Osteoblast (primary cell): ENCODE measurements around the gene PARD3B. TPM values are rescaled to one million over a fixed set of nuclear protein-coding genes. Genes with fewer than 3 reads are reported as not detected.

Experiments used
- DNase-seq: peaks from one replicate; pipeline ENCODE4 v3.0.0; 2011; ENCODE audit warnings: low spot score, mixed read lengths; ENCODE audit not compliant: insufficient read length; ENCODE audit errors: missing footprints
- H2AFZ ChIP-seq: 2 replicates; pipeline ENCODE4 v1.6.0; 2011; ENCODE audit warnings: mild to moderate bottlenecking, low read length
- H3K27ac ChIP-seq: 2 replicates; pipeline ENCODE4 v1.5.1; 2011; ENCODE audit warnings: mild to moderate bottlenecking, low read depth, low read length, moderate library complexity
- H3K27me3 ChIP-seq: 2 replicates; pipeline ENCODE4 v1.6.0; 2012; ENCODE audit warnings: mild to moderate bottlenecking, control low read depth, inconsistent platforms, low read length, moderate library complexity; ENCODE audit not compliant: insufficient read depth
- H3K36me3 ChIP-seq: 2 replicates; pipeline ENCODE4 v1.5.1; 2011; ENCODE audit warnings: mild to moderate bottlenecking, low read length, control low read depth, moderate library complexity; ENCODE audit not compliant: insufficient read depth
- H3K4me1 ChIP-seq: 2 replicates; pipeline ENCODE4 v1.5.1; 2011; ENCODE audit warnings: mild to moderate bottlenecking, low read length, control low read depth, moderate library complexity; ENCODE audit not compliant: insufficient read depth
- H3K4me2 ChIP-seq: 2 replicates; pipeline ENCODE4 v1.6.0; 2011; ENCODE audit warnings: mild to moderate bottlenecking, low read length; ENCODE audit not compliant: insufficient read depth
- H3K4me3 ChIP-seq: fragments of 200-600 bp; sonication (generic); 3 replicates; pipeline ENCODE4 v1.5.1; 2012; ENCODE audit warnings: mild to moderate bottlenecking, low read length, inconsistent platforms; ENCODE audit not compliant: insufficient read depth
- H3K79me2 ChIP-seq: 2 replicates; pipeline ENCODE4 v1.6.0; 2012; ENCODE audit warnings: mild to moderate bottlenecking, low read length, control low read depth, inconsistent platforms; ENCODE audit not compliant: insufficient read depth
- H3K9me3 ChIP-seq: 2 replicates; pipeline ENCODE4 v1.5.1; 2011; ENCODE audit warnings: low read depth, low read length, control low read depth
- H4K20me1 ChIP-seq: 2 replicates; pipeline ENCODE4 v1.6.0; 2012; ENCODE audit warnings: mild to moderate bottlenecking, low read length, control low read depth; ENCODE audit not compliant: insufficient read depth
- total RNA-seq: library from RNA; depleted of rRNA; stranded (reverse); fragments of >200 nt; gene quantifications from 2 replicates; pipeline ENCODE4 v1.2.3, GENCODE V29; 2012
- TF ChIP-seq, protein P1 (sequence below): IDR thresholded peaks from 2 replicates; pipeline ENCODE4 v1.5.1; 2011; ENCODE audit warnings: mild to moderate bottlenecking, low read depth, low read length, moderate library complexity; ENCODE audit errors: extremely low read depth

Gene PARD3B
- total RNA-seq, 1 donor = 22.4 TPM

DNA sequence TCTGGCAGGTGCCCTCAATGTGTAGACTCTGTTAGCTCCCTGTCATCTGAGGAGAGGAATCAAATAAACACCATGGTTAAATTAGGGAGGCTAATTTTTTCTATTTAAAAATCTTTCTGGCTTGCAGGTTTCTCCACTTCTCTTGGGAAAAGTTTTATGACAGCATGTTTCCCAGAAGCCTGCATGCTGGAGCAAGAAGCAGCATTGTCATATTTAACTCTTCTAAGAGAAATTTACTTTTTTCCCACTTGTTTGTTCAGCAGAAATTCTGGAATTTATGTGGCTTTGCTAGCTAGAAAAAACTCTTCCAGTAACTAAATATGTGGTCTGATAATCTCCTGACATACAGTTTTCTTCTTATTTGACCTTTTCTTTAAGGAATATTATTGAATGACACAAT lies 230.5 kb downstream of the PARD3B start:
- Histone ChIP-seq H4K20me1 (no peaks in the 10 kb centered on the region), H3K9me3 (no peaks in the 10 kb centered on the region), H3K79me2 (no peaks in the 10 kb centered on the region), H3K27ac (no peak overlapping the region), H3K4me2 (no peak overlapping the region), H3K27me3 (no peaks in the 10 kb centered on the region), H2AFZ (no peak overlapping the region), H3K36me3 (no peaks in the 10 kb centered on the region), H3K4me3 (no peak overlapping the region), H3K4me1 (peaks cover 4% of the 10 kb centered on the region)
- DNase-seq = no peak
- TF ChIP-seq, protein P1, sequence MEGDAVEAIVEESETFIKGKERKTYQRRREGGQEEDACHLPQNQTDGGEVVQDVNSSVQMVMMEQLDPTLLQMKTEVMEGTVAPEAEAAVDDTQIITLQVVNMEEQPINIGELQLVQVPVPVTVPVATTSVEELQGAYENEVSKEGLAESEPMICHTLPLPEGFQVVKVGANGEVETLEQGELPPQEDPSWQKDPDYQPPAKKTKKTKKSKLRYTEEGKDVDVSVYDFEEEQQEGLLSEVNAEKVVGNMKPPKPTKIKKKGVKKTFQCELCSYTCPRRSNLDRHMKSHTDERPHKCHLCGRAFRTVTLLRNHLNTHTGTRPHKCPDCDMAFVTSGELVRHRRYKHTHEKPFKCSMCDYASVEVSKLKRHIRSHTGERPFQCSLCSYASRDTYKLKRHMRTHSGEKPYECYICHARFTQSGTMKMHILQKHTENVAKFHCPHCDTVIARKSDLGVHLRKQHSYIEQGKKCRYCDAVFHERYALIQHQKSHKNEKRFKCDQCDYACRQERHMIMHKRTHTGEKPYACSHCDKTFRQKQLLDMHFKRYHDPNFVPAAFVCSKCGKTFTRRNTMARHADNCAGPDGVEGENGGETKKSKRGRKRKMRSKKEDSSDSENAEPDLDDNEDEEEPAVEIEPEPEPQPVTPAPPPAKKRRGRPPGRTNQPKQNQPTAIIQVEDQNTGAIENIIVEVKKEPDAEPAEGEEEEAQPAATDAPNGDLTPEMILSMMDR = no peak

- Histone ChIP-seq H3K4me2 (no peak overlapping the region), H3K9me3 (no peaks in the 10 kb centered on the region), H3K36me3 (no peaks in the 10 kb centered on the region), H4K20me1 (no peaks in the 10 kb centered on the region), H3K4me1 (peaks cover 4% of the 10 kb centered on the region), H3K27ac (no peak overlapping the region), H3K4me3 (no peak overlapping the region), H3K79me2 (no peaks in the 10 kb centered on the region), H3K27me3 (no peaks in the 10 kb centered on the region), H2AFZ (no peak overlapping the region)
- DNase-seq = no peak
- TF ChIP-seq, protein P1 = no peak
Measured at GRCh38 chr2:204776781-204777559, 231.7 kb downstream of the PARD3B start.

DNA sequence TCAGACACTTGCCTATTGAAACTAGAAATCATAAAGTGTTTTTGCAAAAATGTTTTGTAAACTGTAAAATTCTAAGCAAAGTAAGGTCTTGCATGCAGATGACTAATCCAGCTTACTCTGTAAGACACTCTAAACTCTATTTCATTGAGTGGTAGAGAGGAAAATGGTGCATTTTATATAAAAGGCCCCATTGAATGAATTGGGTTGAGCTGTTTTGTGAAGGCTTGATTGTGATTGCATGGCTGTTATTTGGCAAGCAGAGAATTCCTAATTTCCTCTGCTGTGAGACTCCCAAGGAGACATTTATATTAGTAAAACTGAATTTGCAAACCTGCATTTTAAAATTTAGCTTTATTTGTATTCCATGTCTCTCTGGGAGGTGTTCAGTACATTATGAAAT lies 234.5 kb downstream of the PARD3B start:
- Histone ChIP-seq H3K4me2 (no peak overlapping the region), H3K9me3 (no peaks in the 10 kb centered on the region), H3K36me3 (no peaks in the 10 kb centered on the region), H3K27me3 (no peaks in the 10 kb centered on the region), H4K20me1 (no peaks in the 10 kb centered on the region), H3K27ac (no peak overlapping the region), H3K4me1 (peaks cover 4% of the 10 kb centered on the region), H3K4me3 (no peak overlapping the region), H3K79me2 (no peaks in the 10 kb centered on the region), H2AFZ (no peak overlapping the region)
- TF ChIP-seq, protein P1 = no peak
- DNase-seq = no peak

- Histone ChIP-seq H3K27me3 (no peaks in the 10 kb centered on the region), H3K27ac (no peak overlapping the region), H3K9me3 (no peaks in the 10 kb centered on the region), H3K4me2 (no peak overlapping the region), H3K36me3 (no peaks in the 10 kb centered on the region), H2AFZ (no peak overlapping the region), H3K4me1 (no peaks in the 10 kb centered on the region), H4K20me1 (no peaks in the 10 kb centered on the region), H3K79me2 (no peaks in the 10 kb centered on the region), H3K4me3 (no peak overlapping the region)
- DNase-seq = no peak
- TF ChIP-seq, protein P1 = no peak
Measured at GRCh38 chr2:204781941-204782340, 236.7 kb downstream of the PARD3B start.
